Umbilical cord (tissue), 2 donors: ENCODE measurements around the gene TMEM132C. TPM values are rescaled to one million over a fixed set of nuclear protein-coding genes. Genes with fewer than 3 reads are reported as not detected.
A peak's percentile ranks its signal among the peaks of the same experiment; 100 is the strongest.

Source experiments
- DNase-seq: peaks from one replicate; pipeline ENCODE4 v3.0.0-alpha.2; 2015; ENCODE audit warnings: low spot score
- total RNA-seq: library from RNA; depleted of rRNA; stranded (reverse); fragments of >200 nt; gene quantifications from one replicate; pipeline ENCODE4 v1.2.3, GENCODE V29; 2014; ENCODE audit warnings: low replicate concordance; ENCODE audit not compliant: insufficient read depth

Gene TMEM132C
- total RNA-seq, 1 donor from 2014 or later = 4.1 TPM

GRCh38 chr12:128415036-128415560 is 148.1 kb downstream of the TMEM132C start:
- no peak for DNase-seq

DNA sequence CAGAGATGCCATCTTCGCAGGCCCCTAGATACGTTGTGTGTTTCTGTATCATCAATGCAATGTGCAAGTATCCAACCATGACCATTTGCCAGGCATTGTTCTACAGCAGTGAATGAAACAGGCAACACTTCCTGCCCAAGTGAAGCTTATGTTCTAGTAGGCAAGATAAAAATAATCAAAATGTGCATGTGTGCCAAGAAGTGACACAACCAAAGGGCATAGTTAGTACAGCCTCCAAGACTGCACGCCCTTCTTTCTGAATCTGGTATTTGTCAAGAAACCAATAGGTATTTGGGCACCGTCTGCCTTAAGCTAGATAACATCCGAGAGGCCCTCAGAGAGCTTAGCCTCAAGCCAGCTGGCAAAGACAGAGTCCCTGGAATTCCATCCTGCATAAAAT is 152.0 kb downstream of the TMEM132C start:
- DNase-seq = peak; percentile 77

DNA sequence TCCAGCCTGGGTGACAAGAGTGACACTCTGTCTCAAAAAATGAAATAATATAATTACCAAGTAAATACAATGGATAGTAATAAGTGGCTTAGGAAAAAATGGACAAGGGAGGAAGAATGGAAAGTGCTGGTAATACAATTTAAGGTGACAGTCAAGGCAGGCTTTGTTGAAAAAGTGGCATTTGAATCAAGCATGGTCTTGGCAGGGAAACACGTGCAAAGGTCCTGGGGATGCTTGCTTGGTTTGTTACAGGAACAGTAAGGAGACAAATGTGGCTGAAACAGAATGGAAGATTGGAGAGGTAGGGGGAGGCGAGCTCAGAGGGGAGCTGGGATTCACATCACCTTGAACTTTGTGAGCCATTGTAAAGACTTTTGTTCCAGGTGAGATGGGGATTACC is 153.2 kb downstream of the TMEM132C start:
- no peak for DNase-seq

DNA sequence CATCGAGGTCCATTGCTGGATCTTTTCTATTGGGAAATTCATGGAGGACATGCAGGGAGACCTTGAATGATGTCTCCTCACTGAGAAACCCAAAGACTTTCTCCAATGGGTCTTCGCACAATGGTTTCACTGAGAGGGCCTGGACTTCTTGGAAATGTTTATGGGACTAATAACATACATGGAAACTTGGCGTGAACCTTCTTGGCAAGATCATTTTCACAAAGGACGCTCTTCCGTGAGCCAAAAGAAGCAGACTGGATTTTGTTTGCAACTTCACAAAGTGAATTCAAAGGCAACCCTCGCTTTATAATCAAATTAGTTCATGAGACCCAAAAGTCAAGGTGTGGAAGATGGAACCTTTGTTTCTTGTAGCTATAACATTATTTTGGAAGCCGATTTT is 154.4 kb downstream of the TMEM132C start:
- DNase-seq = no peak

GRCh38 chr12:128423205-128423604 is 156.2 kb downstream of the TMEM132C start:
- no peak for DNase-seq

- DNase-seq = no peak
Observed at GRCh38 chr12:128424931-128425431, 158.0 kb downstream of the TMEM132C start.

DNA sequence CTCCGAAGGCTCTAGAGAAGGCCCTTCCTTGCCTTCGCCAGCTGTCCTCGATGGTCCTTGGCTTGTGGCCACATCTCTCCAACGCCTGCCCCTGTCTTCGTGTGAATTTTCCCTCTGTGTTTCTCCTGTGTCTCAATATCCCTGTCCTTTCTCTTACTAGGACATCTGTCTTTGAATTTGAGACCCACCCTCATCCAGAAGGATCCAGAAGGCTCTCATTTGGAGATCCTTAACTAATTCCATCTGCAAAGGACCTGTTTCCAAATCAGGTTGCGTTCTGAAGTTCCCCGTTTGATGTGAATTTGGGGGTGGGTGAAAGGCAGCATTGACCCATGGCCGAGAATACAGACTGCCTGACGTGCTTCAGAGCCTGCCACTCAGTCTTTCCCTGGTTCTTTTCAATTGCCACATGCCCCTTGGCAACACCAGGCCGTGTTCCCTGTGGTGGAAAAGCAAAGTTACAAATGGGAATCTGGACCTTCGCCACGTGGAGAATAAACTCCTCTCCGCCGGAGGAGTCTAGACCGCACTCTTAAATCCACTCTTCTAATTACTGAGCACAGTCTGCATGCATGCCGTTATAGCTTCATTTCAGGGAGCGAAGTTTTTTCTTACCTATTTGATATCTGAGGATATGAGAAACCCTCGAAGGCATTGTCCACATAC is 158.8 kb downstream of the TMEM132C start:
- DNase-seq = no peak

DNA sequence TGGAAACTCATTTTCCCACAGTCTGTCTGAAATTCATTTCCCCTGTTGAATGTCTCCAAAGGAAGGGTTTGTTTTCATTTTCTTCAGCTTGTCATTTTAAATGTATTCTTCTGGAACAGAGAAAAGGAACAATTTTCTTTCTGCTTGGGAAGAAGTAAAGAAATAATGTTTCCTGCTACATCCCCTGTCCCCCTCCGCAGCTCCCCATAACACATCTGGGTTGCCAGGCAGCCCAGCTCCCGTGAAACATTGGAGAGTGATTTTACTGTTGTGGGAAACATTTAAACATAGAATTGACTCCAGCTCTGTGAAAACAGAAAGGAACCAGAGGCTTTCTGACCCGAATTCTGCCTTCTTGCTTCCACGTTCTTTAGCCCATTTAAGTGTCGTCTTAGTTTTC is 159.5 kb downstream of the TMEM132C start:
- DNase-seq = no peak

DNA sequence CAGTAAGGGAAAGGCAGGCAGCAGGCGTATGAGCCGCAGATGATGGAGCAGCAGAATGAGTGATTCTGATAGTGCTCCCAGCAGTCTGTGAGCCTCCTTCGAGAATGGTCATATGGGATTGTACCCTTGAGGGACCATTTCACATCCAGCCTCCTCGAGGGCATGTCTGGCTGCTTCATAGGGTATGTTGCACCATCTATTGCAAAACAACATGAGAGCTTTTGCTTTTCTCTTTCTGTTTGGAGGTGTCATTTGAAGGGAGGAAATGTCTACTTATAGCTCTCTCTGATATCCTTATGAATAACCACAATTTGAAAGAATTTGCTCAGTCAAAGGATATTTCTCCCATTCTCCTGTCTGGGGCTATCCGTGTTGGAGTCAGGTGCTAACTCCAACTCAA is 172.8 kb downstream of the TMEM132C start:
- DNase-seq = no peak

DNA sequence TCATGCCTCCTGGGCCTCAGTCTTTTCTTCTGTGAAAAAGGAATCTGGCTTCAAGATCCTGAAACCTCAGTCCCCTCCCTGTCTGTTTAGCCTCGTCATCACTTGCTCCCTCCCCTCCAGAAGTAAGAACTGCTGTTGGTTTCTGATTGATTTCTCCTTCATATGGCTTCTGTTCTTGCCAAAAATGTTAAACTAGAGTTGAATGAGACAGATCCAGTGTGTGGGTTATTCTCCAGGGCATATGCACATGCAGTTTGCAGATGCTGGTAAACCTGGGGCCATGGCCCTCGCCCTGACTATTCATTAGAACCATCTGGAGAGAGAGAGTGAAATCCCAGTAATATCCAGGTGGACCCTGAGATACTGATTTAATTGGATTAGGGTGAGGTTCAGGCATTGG is 175.1 kb downstream of the TMEM132C start:
- no peak for DNase-seq

DNA sequence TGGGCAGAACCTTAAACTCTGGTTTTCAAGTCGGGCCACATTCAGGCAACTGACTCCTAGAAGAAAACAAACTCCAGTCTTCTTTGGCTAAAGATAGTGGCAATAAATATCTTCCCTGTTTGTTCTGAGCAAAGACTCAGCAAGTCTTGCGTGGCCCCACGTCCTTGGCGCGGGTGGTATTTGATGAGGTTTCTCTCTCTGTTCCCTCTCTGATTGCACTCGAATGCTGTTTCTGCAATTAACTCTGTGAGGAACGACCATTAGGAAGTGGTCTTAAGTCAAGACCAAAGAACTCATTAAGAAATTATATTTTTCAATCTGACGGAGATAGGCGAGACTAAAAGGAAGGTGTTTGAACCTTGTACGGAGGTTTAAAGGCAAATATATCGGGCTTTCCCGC is 177.6 kb downstream of the TMEM132C start:
- DNase-seq = peak; percentile 16

GRCh38 chr12:128445415-128446127 is 178.6 kb downstream of the TMEM132C start:
- DNase-seq = no peak

DNA sequence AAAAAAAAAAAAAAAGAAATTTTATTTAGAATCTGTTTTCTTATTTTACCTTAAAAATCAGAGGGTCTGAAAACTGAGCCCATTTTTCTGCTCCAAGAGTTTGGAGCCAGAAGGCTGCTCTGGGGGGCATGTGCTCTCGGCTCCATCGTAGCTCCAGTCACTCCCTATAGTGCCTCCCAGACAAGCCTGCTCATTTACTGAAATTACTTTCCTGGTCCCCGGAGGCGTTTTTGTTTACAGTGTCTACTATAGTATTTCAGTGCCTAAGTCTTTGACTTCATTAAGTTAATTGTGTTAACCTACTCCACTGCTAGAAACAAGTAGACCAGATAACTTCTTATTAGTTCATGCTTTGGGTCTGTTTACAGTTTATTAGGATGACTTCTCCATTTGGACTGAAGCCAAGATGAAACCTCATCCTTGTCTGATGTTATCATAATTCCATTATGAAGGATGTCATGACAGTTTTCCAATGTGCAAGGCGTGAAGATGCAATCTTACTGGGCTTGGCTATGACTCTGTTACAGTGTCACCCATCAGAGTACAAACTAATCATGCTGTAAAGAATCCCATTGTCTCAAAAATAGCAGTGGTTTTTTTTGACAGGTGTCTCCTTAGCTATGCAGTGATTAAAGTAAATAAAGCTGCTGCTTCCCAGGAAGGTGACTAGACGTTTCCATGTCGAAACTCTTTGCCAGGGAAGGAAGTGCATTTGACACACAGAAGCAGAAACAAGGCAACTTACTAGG is 182.3 kb downstream of the TMEM132C start:
- DNase-seq = no peak

DNA sequence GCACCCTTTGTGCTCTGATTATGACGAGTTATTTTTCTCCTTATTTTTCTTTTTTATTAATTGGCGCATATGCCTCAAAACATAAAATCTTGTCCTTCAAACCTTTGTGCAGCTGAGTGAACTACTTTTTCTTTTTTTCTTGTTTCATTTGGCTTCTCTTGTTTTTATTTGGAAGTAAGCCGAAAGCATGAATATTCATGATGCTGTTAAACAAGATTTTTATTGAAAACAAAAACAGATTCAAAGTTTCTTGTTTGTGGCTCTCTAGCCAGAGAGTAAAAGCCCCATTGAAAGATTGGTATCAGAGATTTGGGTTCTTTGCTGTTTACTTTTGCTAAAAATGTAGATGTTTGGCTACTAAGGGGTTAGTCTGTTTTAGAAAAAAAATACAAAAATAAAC is 183.8 kb downstream of the TMEM132C start:
- DNase-seq = no peak

DNA sequence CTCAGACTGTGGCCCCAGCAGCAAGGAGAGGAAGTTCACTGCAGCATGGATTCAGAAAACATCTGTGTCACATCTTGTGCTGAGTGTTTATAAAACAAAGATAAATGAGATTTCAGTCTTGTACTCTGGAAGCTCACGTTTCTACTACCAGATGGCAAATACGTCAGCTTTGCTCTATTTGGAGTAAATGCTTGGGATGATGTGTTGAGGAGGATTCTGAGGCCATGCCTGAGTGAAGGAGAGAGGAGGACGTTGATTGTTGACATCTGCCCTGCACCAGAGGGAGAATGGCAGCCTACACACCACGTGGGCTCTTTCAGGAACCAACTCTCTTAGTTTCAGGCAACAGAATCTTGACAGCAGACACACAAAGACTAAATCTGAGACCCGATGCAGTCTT is 188.9 kb downstream of the TMEM132C start:
- peak; percentile 58 for DNase-seq

GRCh38 chr12:128456922-128457321 is 190.0 kb downstream of the TMEM132C start:
- no peak for DNase-seq

DNA sequence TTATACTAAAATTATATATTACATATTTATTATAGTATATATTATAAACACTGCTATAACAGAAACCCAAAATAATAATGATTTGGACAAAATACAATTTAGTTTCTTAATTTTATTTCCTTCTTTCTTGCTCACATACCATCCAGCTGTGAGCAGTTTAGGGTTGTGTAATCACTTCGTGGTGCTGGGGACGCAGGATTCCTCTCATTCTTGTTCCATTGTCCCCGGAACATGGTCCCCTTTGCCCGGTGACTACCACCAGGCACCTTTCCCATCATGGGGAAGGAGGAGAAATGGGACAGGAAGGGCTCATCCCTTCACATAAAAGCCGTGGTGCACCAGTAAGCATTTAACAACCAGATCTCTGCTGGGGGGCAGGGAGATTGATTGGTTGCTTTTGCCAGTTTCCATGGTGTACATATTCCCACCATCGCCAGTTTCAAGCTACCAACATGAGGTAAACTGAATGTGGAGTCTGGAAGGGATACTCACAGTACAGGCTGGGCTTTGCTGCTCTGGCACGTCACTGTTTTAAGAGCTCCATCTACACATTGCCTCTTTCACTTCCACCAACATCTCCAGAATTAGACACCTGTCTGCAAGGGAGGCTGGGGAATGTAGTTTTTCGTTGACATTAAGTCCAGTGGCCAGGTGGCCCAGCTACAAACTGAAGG is 191.5 kb downstream of the TMEM132C start:
- DNase-seq = no peak

- no peak for DNase-seq
Observed at GRCh38 chr12:128459067-128459466, 192.1 kb downstream of the TMEM132C start.

DNA sequence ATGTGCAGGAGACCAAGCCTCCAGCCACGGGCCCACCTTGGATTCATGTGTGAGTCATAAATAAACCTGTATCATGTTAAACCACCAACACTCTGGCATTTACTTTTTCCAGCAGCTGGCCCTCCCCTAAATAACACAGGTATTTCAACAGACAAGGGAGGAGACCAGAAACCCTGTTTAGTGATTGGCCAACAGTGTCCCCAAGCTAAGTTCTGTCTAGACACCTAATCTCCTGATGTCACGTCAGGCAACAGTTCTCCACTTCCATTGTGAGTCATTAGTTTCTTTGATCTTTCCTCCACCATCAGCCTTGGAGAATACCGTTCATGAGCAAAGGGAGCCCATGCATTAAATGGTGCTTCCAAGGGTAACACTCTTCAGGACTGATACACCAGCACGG is 196.9 kb downstream of the TMEM132C start:
- DNase-seq = no peak

DNA sequence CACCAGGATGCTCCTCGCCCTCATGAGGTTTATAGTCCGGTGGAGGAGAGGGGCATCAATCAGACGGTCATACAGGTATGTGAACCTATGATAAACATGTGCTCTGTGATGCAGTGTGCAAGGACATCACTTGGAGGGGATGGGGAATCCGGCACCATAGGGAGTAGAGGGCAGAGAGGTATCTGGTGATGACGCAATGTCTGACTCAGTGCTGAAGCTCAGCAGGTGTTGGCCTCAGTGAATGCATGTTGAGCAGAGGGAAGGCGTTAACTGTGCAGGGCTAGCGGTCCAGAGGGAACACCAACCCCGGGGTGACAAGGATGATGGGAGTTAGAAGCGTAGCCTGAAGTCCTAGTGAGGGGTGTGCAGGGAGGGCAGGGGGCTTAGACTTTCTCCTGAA is 200.9 kb downstream of the TMEM132C start:
- no peak for DNase-seq

GRCh38 chr12:128468926-128469325 is 202.0 kb downstream of the TMEM132C start:
- DNase-seq = peak; percentile 85

GRCh38 chr12:128471491-128471890 is 204.5 kb downstream of the TMEM132C start:
- DNase-seq = no peak
